Activated naive CD4-positive, alpha-beta T cell treated with anti-CD3 and anti-CD28 coated beads, Interleukin-2, amount 50 U/mL, for 72 hours (primary cell): Measurements from ENCODE around the gene MAPRE3. TPM values are rescaled to one million over a fixed set of nuclear protein-coding genes. Genes with fewer than 3 reads are reported as not detected.
"Not testable (repeated sequence)": the region's sequence is repeated elsewhere in the genome, so short reads cannot be mapped to it uniquely, and the experiment has no call there.

Experiments used
- ATAC-seq, 2 donors: fragments of 150-1000 bp; cut with Tn5 transposase; 2 replicates each; pipeline ENCODE4 v1.10.0; 2021; ENCODE audit warnings: mild to moderate bottlenecking in 2 of 2, moderate library complexity in 2 of 2
- DNase-seq, 2 donors: peaks; one replicate each; pipeline ENCODE4 v3.0.0; 2021 to 2022; ENCODE audit warnings: low spot score in 2 of 2
- H3K27ac Mint-ChIP-seq, 2 donors: one replicate each; pipeline ENCODE4 v1.8.0; 2022; ENCODE audit warnings: mild to moderate bottlenecking in 2 of 2, mixed read lengths in 2 of 2
- H3K36me3 Mint-ChIP-seq, 2 donors: one replicate each; pipeline ENCODE4 v1.8.0; 2022; ENCODE audit warnings: mixed read lengths in 2 of 2
- H3K9me3 Mint-ChIP-seq, 2 donors: one replicate each; pipeline ENCODE4 v1.8.0; 2022; ENCODE audit warnings: mixed read lengths in 2 of 2
- total RNA-seq, 2 donors: library from RNA; stranded (reverse); gene quantifications; one replicate each; pipeline ENCODE4 v1.2.3, GENCODE V29; 2022

The MAPRE3 gene
- total RNA-seq, 2 donors from 2014 or later = 4.0 to 4.2 TPM

DNA sequence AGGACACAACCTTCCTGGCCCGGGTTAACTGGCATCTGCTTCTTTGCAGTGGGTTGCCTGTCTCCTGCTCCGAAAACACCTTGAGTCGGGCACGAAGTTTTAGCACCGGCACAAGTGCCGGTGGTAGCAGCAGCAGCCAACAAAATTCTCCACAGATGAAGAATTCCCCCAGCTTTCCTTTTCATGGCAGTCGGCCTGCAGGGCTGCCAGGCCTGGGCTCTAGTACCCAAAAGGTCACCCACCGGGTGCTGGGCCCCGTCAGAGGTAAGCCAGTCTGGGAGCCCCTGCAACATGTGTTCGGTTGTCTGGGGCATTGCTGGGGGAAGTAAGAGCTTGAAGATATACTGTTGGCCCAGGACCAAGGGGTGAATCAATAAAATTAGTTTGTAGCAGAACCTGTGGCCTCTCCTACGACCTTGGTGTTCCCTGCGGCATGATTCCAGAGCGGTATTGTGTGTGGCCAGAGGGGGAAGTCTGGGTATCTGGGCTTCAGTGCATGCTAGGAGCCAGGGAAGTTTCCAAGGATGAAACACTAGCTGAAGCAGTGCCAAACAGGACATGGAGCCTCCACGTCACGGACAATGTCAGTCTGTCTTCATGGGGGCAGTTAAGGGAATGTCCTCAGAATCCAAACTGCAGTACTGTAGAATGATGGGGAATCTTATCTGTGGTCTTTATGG lies 88.8 kb downstream of the MAPRE3 start:
- H3K36me3 Mint-ChIP-seq = peaks cover 0 to 26% of the 10 kb centered on the region in 2 donors
- no peak overlapping the region for H3K27ac Mint-ChIP-seq
- DNase-seq (no peak), ATAC-seq (no peak)
- no peaks in the 10 kb centered on the region for H3K9me3 Mint-ChIP-seq

DNA sequence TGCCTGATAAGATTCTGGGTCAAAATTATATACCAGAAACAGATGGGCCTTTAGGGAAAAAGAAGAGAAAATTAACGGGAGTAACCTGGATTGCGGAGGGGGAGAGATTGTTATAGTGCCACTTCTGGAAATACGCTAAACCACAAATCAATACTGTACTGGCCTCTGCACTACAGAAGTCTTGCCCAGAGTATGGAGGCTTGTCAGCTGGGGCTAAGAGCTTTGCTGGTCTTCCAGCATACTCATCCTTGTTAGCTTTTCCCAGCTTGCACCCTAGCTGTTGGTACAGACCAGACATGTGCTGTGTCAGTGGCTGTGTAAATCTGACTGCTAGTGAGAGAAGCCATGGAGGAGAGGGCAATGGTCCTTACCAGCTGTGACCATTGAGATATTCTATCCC lies 89.9 kb downstream of the MAPRE3 start:
- ATAC-seq (no peak), DNase-seq (no peak)
- Mint-ChIP-seq H3K27ac (peak overlapping the region in 1 of 2 donors; percentile 9), H3K9me3 (no peaks in the 10 kb centered on the region), H3K36me3 (peaks cover under 1 to 24% of the 10 kb centered on the region in 2 donors)

DNA sequence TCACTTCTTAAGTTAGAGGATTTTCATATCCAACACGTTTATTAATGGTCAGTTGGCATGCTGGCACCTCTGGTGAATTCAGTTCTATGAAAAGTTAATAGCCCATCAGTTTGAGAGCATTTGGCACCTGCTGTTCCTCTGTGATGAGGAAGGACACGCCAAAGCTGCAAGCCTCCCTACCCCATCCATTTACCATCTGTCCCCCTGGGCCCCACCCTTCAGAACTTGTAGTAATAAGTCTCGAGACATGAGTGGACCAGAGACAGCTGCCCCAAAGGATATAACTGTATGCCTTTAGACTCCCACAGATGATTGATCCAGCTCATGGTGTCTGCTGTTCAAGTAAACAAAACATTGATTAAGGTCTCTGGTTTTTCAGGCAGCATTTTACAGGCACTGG lies 94.7 kb downstream of the MAPRE3 start:
- H3K9me3 Mint-ChIP-seq = no peaks in the 10 kb centered on the region

DNA sequence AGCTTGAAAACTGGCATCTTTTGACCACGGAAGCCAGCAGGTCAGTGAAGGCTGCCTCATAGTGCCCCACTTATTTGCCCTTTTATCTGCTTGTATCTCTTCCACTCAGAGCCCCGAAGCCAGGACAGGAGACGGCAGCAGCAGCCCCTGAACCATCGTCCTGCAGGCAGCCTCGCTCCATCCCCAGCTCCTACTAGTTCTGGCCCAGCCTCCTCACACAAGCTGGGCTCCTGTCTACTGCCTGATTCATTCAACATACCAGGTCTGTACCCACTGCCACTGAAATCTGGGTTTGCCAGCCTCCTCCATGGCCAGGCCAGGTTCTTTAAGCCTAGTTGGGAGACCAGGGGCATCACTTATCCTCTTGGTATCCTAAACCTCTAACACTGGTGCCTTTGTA lies 96.9 kb downstream of the MAPRE3 start:
- Mint-ChIP-seq H3K9me3 (no peaks in the 10 kb centered on the region), H3K36me3 (peaks cover 42 to 54% of the 10 kb centered on the region in 2 donors), H3K27ac (peak overlapping the region in 1 of 2 donors; percentile 44)
- ATAC-seq (no peak), DNase-seq (no peak)

More for the DNA sequence above, 94.7 kb downstream of the MAPRE3 start:
- Mint-ChIP-seq H3K36me3 (peaks cover 34 to 48% of the 10 kb centered on the region in 2 donors), H3K27ac (peak overlapping the region in 1 of 2 donors; percentile 4)
- ATAC-seq (no peak), DNase-seq (no peak)

DNA sequence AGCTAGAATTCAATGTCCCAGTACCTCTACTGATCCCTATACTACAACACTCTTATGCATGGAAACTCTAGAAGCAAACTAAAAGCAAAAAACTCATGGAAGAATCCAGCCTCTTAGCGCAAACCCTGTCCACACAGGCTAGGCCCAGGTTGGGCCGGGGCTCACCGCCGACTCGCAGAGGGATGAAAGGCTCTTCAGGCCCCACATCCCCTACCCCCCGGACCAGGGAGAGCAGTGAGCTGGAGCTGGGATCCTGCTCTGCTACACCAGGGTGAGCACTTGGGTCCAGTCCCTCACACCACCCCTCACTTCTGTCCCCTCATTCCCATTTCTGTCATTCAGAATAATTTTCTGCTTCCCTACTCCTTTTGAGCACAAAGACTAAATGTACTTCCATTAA lies 99.0 kb downstream of the MAPRE3 start:
- no peak for DNase-seq
- Mint-ChIP-seq H3K36me3 (peaks cover 41 to 42% of the 10 kb centered on the region in 2 donors), H3K27ac (peak overlapping the region; percentile 90 to 94)

DNA sequence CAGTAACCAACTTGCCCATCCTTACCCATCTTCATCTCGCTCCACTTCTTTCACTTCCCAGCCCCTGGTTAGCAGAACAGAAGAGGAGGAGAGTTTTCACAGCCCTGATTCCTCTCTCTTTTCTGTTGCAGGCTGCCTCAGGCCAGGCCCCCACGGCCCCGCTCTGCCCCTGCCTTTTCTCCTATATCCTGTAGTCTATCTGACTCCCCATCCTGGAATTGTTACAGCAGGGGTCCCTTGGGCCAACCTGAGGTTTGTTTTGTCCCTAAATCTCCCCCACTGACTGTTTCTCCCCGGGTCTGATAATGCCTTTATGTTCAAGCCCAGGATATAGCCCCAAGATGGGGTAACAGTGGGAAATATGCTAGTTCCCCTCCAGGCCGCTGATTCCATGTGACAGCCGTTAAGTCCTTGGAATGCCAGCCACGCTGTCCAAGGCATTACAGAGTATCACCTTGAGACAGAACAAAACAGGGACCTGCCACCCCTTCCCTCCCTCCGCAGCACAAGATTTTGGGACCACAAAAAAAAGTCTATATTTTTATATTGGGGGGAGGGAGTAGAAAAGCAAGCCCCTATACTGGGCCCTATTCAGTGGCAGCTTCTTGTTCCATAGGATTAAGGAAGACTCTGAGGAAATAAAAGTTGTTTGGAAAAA lies 99.7 kb downstream of the MAPRE3 start:
- peak overlapping the region; percentile 94 to 97 for H3K27ac Mint-ChIP-seq
- ATAC-seq (no peak), DNase-seq (no peak)
- peaks cover 40 to 42% of the 10 kb centered on the region in 2 donors for H3K36me3 Mint-ChIP-seq
- no peaks in the 10 kb centered on the region for H3K9me3 Mint-ChIP-seq

More for the DNA sequence above, 99.0 kb downstream of the MAPRE3 start:
- no peaks in the 10 kb centered on the region for H3K9me3 Mint-ChIP-seq
- no peak for ATAC-seq

DNA sequence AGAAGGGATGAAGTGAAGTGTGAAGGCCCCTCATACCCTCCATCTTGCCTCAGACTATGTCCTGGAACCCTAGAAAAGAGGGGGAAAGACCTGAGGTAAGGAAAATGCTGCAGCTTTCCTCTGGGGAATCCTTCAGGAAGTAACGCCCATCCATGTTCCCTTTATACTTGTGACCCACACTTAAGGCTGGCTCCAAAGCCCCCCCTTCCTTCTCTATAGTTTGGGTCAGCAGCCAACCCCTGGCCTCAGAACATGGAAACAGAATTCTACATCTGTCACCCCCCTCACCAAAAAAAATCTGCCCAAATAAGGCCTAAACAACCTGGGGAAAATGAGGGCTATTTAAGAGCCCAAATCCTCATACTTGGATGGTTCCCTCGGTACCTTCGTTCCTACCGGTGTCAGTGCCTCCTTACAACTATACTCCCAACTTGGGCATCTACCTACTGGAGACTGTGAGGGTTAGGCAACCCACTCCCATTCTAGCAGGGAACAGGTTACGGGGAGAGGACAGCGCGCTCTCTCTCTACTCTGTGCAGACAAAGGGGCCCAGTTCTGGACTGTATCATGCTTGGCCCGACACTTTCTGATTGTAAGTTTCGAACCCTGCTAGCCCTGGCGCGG lies 100.3 kb downstream of the MAPRE3 start:
- Mint-ChIP-seq H3K9me3 (no peaks in the 10 kb centered on the region), H3K27ac (peak overlapping the region; percentile 94 to 97), H3K36me3 (peaks cover 36 to 40% of the 10 kb centered on the region in 2 donors)
- no peak for DNase-seq
- no peak for ATAC-seq

DNA sequence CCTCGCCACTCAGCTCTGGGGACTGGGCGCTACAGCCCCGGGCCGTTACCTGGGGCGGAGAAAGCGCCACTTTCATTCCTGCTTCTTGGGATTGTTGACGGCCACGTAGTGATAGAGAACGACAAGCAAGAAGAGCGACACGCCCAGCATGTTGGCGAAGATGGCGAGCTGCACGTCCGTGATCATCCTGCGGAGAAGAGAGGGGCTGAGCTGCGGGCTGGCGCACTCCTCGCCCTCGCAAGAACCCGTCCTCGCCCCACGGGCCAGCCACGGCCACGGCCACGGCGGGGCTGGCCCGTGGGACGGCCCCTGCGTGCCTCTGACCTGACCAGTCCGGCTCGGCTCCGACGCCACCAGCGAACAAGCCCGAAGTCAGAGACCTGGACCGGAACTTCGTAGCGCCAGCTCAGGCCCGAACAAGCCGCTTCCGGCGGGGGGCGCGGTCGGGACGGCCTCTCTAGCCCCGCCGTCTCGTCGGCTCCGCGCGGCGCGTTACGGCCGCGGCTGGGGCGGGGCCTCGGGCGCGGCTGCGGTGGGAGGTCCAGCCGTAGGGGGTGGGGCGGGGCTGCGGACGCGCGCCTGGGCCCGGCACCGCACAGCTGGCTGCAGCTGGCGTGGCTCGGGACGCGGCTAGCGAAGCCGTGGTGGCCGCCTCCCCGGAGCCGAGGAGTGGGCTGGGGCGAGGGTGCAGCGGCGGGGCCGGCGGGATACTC lies 101.0 kb downstream of the MAPRE3 start, which contains the start of gene OST4:
TSS of gene OST4 (minus strand) at position 378 of the 713 bp plus-strand sequence.
- DNase-seq = peak; percentile 93 to 95
- Mint-ChIP-seq H3K9me3 (no peaks in the 10 kb centered on the region), H3K27ac (peak within 1 kb of the TSS; percentile 94 to 97), H3K36me3 (peaks cover 30 to 33% of the 10 kb centered on the region in 2 donors)
- ATAC-seq = peak; percentile 94 to 95

DNA sequence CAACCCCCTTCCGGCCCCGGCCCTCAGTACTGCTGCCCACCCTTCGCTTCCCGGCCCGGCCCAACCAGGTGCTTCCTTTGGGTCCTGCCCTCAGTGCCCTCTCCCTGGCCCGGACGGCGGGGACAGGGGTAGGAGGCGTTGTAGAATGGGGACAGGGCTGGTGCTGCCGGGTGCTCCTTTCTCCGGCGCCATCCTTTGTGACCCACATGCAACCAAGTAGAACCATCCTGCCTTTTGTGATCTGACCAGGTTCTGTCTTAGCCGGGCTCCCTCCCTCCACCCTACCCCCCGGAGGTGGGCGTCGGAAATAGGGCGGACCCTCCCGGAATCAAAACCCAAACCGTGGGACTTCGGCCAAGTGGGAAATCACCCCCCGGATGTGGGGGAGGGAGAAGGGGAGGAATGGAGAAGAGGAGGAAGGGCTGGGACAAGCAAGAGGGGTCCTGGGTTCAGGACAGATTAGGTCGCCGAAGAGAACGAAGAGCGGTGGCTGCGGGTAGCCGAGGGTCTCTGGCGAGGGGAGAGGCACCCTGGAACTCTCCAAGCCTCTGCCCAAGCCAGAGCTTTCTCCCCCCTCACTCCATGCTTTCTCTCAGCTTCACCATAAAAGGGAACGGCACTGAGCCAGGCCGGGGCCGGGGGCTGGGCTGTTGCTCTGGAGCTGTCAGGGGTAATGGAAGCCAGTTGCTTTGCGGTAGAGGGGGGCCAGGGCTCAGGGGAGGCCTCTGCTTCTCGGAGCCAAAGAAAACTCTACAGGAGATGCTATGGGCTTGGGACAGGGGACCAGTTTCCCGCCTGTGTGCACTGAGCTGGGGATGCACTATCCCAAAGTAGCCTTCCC lies 101.8 kb downstream of the MAPRE3 start:
- ATAC-seq = peak; percentile 30 to 42
- no peak for DNase-seq
- Mint-ChIP-seq H3K36me3 (peaks cover 29 to 31% of the 10 kb centered on the region in 2 donors), H3K27ac (peak overlapping the region; percentile 71 to 92), H3K9me3 (no peaks in the 10 kb centered on the region)

DNA sequence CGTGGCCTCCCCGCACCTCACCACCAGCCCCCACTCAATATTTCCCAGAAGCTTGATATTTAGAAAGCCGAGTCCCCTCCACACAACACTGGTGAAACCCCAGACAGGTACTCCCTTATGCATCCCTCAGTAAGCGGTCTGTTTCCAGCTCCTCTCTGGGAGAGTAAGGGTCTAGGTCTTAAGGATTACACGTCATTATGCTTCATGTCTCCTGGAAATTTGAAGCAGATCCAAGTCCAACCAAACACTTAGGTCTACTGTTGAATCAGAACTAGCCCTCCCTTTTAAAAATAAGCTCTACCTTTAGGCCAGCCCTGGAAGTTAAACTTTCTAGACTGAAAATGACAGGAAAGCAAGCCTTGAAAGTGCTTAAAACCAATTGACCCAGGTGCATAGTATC lies 102.5 kb downstream of the MAPRE3 start:
- ATAC-seq = no peak
- Mint-ChIP-seq H3K36me3 (peaks cover 29 to 31% of the 10 kb centered on the region in 2 donors), H3K27ac (peak overlapping the region in 1 of 2 donors; percentile 71), H3K9me3 (no peaks in the 10 kb centered on the region)
- DNase-seq = no peak

DNA sequence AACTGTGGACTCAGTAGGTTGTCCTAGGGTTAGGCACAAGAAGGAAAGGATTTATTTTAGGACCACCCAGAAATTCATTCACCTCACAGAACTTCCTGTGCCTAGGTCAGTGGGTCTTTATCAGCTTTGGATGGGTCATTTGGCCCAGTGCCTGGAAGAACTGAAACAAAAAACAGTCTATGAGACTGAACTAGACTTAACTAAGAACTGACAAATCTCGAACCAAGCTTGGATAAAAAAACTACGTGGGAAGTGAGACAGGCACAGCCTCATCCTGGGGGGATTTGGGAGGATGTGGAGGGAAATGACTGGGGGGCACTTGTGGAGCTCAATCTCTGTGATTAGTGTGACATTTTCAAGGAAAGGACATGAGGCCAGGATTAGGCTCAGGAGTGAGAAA lies 103.3 kb downstream of the MAPRE3 start:
- DNase-seq (no peak), ATAC-seq (no peak)
- H3K27ac Mint-ChIP-seq = peak overlapping the region in 1 of 2 donors; percentile 22
- no peaks in the 10 kb centered on the region for H3K9me3 Mint-ChIP-seq
- peaks cover 20 to 22% of the 10 kb centered on the region in 2 donors for H3K36me3 Mint-ChIP-seq

DNA sequence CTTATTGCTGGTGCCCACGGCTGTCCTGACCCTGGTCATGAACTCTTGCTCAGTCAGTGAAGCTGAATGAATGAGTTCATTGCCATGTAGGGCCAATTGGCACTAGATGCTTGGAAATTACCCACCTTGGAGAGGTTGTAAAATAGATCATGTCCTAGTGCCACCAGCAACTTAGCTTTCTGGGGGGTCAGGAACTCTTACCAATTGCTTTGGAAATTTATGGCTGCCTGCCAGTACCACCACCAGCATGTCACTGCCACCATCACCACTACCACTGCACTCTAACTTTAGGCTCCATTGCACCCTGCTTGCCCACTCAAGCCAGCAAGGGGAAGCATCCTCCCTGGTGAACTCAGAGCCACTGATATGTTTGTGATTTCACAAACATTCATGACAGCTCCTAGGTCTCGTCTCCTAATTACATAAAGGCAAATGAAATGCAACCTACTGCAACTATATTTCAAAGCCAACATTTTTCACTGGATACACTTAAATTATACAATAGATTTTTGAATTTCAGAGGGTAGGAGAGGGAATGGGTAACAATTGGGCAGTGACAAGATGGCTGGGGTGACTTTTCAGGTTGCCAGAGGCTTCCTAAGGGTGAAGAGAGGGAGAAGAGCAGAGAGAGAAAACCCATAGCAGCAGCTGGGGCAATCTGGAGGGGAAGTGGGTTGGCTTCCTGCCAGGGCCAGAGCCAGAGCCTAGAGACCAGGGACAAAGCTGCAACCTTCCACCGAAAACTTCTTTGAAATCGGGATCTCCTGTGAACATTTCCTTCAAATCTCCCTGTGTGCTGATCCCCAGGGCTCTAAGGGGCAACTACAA lies 104.5 kb downstream of the MAPRE3 start:
- ATAC-seq (no peak), DNase-seq (peak in 1 of 2 donors; percentile 40)
- peak overlapping the region; percentile 7 to 72 for H3K27ac Mint-ChIP-seq
- H3K9me3 Mint-ChIP-seq = no peaks in the 10 kb centered on the region
- peaks cover 8 to 10% of the 10 kb centered on the region in 2 donors for H3K36me3 Mint-ChIP-seq

DNA sequence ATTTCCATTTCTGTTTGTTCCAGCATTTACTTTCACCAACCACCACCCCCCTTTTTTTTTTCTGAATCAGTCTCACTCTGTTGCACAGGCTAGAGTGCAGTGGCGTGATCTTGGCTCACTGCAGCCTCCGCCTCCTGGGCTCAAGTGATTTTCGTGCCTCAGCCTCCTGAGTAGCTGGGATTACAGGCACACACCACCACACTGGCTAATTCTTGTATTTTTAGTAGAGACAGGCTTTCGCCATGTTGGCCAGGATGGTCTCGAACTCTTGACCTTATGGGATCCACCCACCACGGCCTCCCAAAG lies 105.1 kb downstream of the MAPRE3 start:
- not testable (repeated sequence) for H3K9me3 Mint-ChIP-seq, DNase-seq, H3K36me3 Mint-ChIP-seq, ATAC-seq
- peak overlapping the region; percentile 7 to 72 for H3K27ac Mint-ChIP-seq

DNA sequence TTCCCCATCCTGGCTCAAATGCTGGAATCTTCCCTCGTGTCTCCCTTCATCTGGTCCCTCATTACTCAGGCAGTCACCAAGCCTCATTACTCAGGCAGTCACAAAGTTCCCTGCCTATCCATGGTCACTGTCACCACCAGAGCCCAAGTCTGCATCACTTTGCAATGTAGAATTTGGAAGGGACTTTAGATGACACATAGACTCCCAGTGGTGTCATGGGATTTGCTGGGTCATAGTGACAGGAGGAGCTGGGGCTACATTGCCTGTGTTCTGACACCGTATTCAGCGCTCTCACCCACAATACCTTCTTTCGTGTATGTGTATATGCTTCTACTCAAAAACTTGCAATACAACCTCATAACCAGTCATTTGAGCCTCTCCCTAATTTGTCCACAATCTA lies 105.9 kb downstream of the MAPRE3 start:
- peak overlapping the region; percentile 2 to 10 for H3K27ac Mint-ChIP-seq
- no peaks in the 10 kb centered on the region for H3K9me3 Mint-ChIP-seq
- no peaks in the 10 kb centered on the region for H3K36me3 Mint-ChIP-seq
- DNase-seq (no peak), ATAC-seq (no peak)
